Activated CD4-positive, alpha-beta memory T cell treated with anti-CD3 and anti-CD28 coated beads, Interleukin-2, amount 10 ng/mL, durations not matched to agents 7 days and 5 days (primary cell): Measurements from ENCODE around the gene GSTM1. TPM values are rescaled to one million over a fixed set of nuclear protein-coding genes. Genes with fewer than 3 reads are reported as not detected.
"Not testable (repeated sequence)": the region's sequence is repeated elsewhere in the genome, so short reads cannot be mapped to it uniquely, and the experiment has no call there.

Source experiments
- CTCF ChIA-PET: fragments of 350-600 bp; sonication (Branson Sonifier 250); formaldehyde crosslinking; loops from one replicate; lab custom pipeline; 2021; ENCODE audit warnings: antibody characterized with exemption, inconsistent platforms; lab: Charles Lee
- POLR2A ChIA-PET: fragments of 350-600 bp; sonication (Branson Sonifier 250); formaldehyde crosslinking; loops from one replicate; lab custom pipeline; 2021; ENCODE audit warnings: antibody characterized with exemption; lab: Charles Lee
- DNase-seq: peaks from one replicate; pipeline ENCODE4 v3.0.0-alpha.2; 2020
- H3K27ac Mint-ChIP-seq: one replicate; pipeline ENCODE4 v1.8.0; 2021; ENCODE audit warnings: mild to moderate bottlenecking, mixed read lengths
- H3K27me3 Mint-ChIP-seq: one replicate; pipeline ENCODE4 v1.8.0; 2021; ENCODE audit warnings: mixed read lengths
- H3K36me3 Mint-ChIP-seq: one replicate; pipeline ENCODE4 v1.8.0; 2021; ENCODE audit warnings: low read depth, mixed read lengths
- H3K4me1 Mint-ChIP-seq: one replicate; pipeline ENCODE4 v1.8.0; 2021; ENCODE audit warnings: mixed read lengths
- H3K4me3 Mint-ChIP-seq: one replicate; pipeline ENCODE4 v1.8.0; 2021; ENCODE audit warnings: mild to moderate bottlenecking, mixed read lengths
- H3K9me3 Mint-ChIP-seq: one replicate; pipeline ENCODE4 v1.8.0; 2021; ENCODE audit warnings: mixed read lengths
- total RNA-seq, 2 experiments: library from RNA; stranded (reverse); gene quantifications; one replicate each; pipeline ENCODE4 v1.2.3, GENCODE V29; 2021

Gene GSTM1
- total RNA-seq, 2 experiments from 2014 or later: not detected

- Mint-ChIP-seq H3K27ac (no peak overlapping the region), H3K36me3 (no peaks in the 10 kb centered on the region), H3K4me3 (no peak overlapping the region), H3K9me3 (no peaks in the 10 kb centered on the region), H3K27me3 (no peaks in the 10 kb centered on the region), H3K4me1 (peaks cover 13% of the 10 kb centered on the region)
- DNase-seq: no peak
- ChIA-PET POLR2A (no interaction called here), CTCF (no interaction called here)
Observed at GRCh38 chr1:109664671-109665070, 22.9 kb upstream of the GSTM1 start.

- Mint-ChIP-seq H3K27ac (no peak within 1 kb of the TSS), H3K4me3 (peak within 1 kb of the TSS; percentile 66), H3K4me1 (peaks cover 26% of the 10 kb centered on the region), H3K9me3 (no peaks in the 10 kb centered on the region), H3K27me3 (no peaks in the 10 kb centered on the region), H3K36me3 (no peaks in the 10 kb centered on the region)
- peak; percentile 74 for DNase-seq
- ChIA-PET CTCF (interaction anchor here (0.6 to 0.9 kb wide), 2 partner anchors 28 to 123 kb away, joined by 3 read pairs; no protein-coding TSS in a partner anchor), POLR2A (no interaction called here)
Observed at GRCh38 chr1:109667452-109668122, 20.0 kb upstream of the GSTM1 start, which contains the start of gene GSTM2. TSS of gene GSTM2 (plus strand) at chr1:109668057. CDS start at chr1:109668116, 59 bp downstream.

- no peak overlapping the region for H3K27ac Mint-ChIP-seq
- H3K27me3 Mint-ChIP-seq: no peaks in the 10 kb centered on the region
- ChIA-PET POLR2A (interaction anchor here (0.6 to 1.5 kb wide), 2 partner anchors 13 to 119 kb away, joined by 3 to 5 read pairs; no protein-coding TSS in a partner anchor), CTCF (interaction anchor here (0.9 kb wide), 1 partner anchor 28 kb away, joined by 3 read pairs; no protein-coding TSS in a partner anchor)
- DNase-seq: no peak
- H3K4me1 Mint-ChIP-seq: peaks cover 26% of the 10 kb centered on the region
- H3K9me3 Mint-ChIP-seq: no peaks in the 10 kb centered on the region
- H3K36me3 Mint-ChIP-seq: no peaks in the 10 kb centered on the region
- H3K4me3 Mint-ChIP-seq: peak overlapping the region; percentile 66
Observed at GRCh38 chr1:109668123-109668775, 19.4 kb upstream of the GSTM1 start.

- Mint-ChIP-seq H3K9me3 (no peaks in the 10 kb centered on the region), H3K4me1 (peaks cover 26% of the 10 kb centered on the region), H3K27ac (peak overlapping the region; percentile 68), H3K4me3 (peak overlapping the region; percentile 32), H3K27me3 (no peaks in the 10 kb centered on the region), H3K36me3 (no peaks in the 10 kb centered on the region)
- peak; percentile 52 for DNase-seq
- POLR2A ChIA-PET: interaction anchor here (1.5 kb wide), 1 partner anchor 120 kb away, joined by 3 read pairs; no protein-coding TSS in a partner anchor
- CTCF ChIA-PET: interaction anchor here (0.6 to 1.1 kb wide), 2 partner anchors 29 to 381 kb away, joined by 3 read pairs; no protein-coding TSS in a partner anchor
Observed at GRCh38 chr1:109669246-109669948, 18.2 kb upstream of the GSTM1 start.

GRCh38 chr1:109669949-109670302 lies 17.7 kb upstream of the GSTM1 start:
- Mint-ChIP-seq H3K27ac (peak overlapping the region; percentile 68), H3K4me3 (peak overlapping the region; percentile 32), H3K4me1 (peaks cover 26% of the 10 kb centered on the region)
- DNase-seq, H3K36me3 Mint-ChIP-seq, H3K9me3 Mint-ChIP-seq, H3K27me3 Mint-ChIP-seq: not testable (repeated sequence)
- ChIA-PET CTCF (interaction anchor here (0.6 to 1.1 kb wide), 2 partner anchors 30 to 381 kb away, joined by 3 read pairs; no protein-coding TSS in a partner anchor), POLR2A (interaction anchor here (0.7 kb wide), 1 partner anchor 187 kb away, joined by 3 read pairs; no protein-coding TSS in a partner anchor)

- CTCF ChIA-PET: no interaction called here
- Mint-ChIP-seq H3K36me3 (no peaks in the 10 kb centered on the region), H3K27ac (no peak overlapping the region), H3K4me1 (peaks cover 26% of the 10 kb centered on the region), H3K4me3 (no peak overlapping the region), H3K27me3 (no peaks in the 10 kb centered on the region), H3K9me3 (no peaks in the 10 kb centered on the region)
- POLR2A ChIA-PET: no interaction called here
- DNase-seq: no peak
Observed at GRCh38 chr1:109671067-109671466, 16.6 kb upstream of the GSTM1 start.

- H3K4me1 Mint-ChIP-seq: peaks cover 19% of the 10 kb centered on the region
- H3K27ac Mint-ChIP-seq, POLR2A ChIA-PET, DNase-seq, H3K27me3 Mint-ChIP-seq, H3K9me3 Mint-ChIP-seq, CTCF ChIA-PET, H3K4me3 Mint-ChIP-seq, H3K36me3 Mint-ChIP-seq: not testable (repeated sequence)
Observed at GRCh38 chr1:109673861-109674260, 13.8 kb upstream of the GSTM1 start.

- H3K4me3 Mint-ChIP-seq, H3K27me3 Mint-ChIP-seq, CTCF ChIA-PET, H3K36me3 Mint-ChIP-seq, H3K9me3 Mint-ChIP-seq, H3K4me1 Mint-ChIP-seq, H3K27ac Mint-ChIP-seq, POLR2A ChIA-PET, DNase-seq: not testable (repeated sequence)
Observed at GRCh38 chr1:109676683-109677381, 10.8 kb upstream of the GSTM1 start.

- ChIA-PET POLR2A (no interaction called here), CTCF (no interaction called here)
- Mint-ChIP-seq H3K4me3 (no peak overlapping the region), H3K9me3 (no peaks in the 10 kb centered on the region), H3K27me3 (no peaks in the 10 kb centered on the region), H3K4me1 (no peaks in the 10 kb centered on the region), H3K27ac (no peak overlapping the region), H3K36me3 (no peaks in the 10 kb centered on the region)
- no peak for DNase-seq
Observed at GRCh38 chr1:109677459-109677858, 10.2 kb upstream of the GSTM1 start.

- H3K36me3 Mint-ChIP-seq, POLR2A ChIA-PET, CTCF ChIA-PET, H3K27ac Mint-ChIP-seq, H3K27me3 Mint-ChIP-seq, H3K4me3 Mint-ChIP-seq, H3K9me3 Mint-ChIP-seq, DNase-seq, H3K4me1 Mint-ChIP-seq: not testable (repeated sequence)
Observed at GRCh38 chr1:109678637-109679036, 9.0 kb upstream of the GSTM1 start.

- H3K27ac Mint-ChIP-seq, POLR2A ChIA-PET, H3K4me1 Mint-ChIP-seq: not testable (repeated sequence)
Observed at GRCh38 chr1:109684777-109685176, 2.8 kb upstream of the GSTM1 start.

GRCh38 chr1:109685399-109685798 lies 2.2 kb upstream of the GSTM1 start:
- H3K9me3 Mint-ChIP-seq, H3K4me3 Mint-ChIP-seq, H3K4me1 Mint-ChIP-seq, H3K27me3 Mint-ChIP-seq, H3K27ac Mint-ChIP-seq, CTCF ChIA-PET, POLR2A ChIA-PET, DNase-seq, H3K36me3 Mint-ChIP-seq: not testable (repeated sequence)

More at GRCh38 chr1:109684777-109685176, 2.8 kb upstream of the GSTM1 start:
- H3K9me3 Mint-ChIP-seq, CTCF ChIA-PET, H3K4me3 Mint-ChIP-seq, H3K36me3 Mint-ChIP-seq, DNase-seq, H3K27me3 Mint-ChIP-seq: not testable (repeated sequence)
